Measurements from ENCODE around the gene TAL1. TPM values are rescaled to one million over a fixed set of nuclear protein-coding genes. Genes with fewer than 3 reads are reported as not detected.

Gene TAL1
- total RNA-seq, 6 donors from 2014 or later: 4.2 to 16.4 (median 10.8) TPM

DNA sequence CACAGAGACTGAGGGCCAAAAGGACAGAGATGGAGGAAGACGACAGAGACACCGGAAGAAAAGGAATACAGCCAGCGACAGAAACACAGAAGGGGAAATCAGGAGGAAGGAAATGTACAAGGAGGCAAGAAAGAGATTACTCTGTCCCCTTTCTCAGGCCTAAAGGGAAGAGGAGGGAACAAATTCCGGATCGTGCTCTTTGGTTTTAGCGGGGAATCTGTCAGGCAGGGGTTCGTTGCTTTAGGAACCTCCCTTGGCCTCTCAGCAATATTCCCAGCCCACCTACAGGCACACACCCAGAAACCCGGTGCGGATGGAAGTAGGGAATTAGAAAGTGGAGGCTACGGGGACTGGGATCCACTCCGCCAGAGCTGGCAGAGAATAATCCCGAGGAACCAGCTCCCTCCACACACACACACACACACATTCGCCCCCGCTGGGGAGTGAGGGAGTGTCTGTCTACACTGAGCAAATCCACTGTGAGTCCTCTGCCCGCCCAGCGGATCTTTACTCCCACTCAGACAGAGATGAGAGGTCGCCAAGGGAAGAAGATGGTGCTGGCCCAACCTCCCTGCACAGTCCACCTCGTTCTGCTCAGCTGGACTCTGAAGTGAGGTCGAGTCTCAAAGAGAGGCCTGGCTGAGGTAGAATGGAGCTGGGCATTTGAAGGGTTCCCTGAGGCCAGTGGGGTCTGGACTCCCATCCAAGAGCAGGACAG lies 5.7 kb downstream of the TAL1 start:
- peaks cover 28 to 51% (median 29%) of the 10 kb centered on the region in 4 donors for H3K4me1 ChIP-seq
- DNase-seq: no peak
- no peaks in the 10 kb centered on the region for H3K9me3 ChIP-seq
- peaks cover 0 to 16% (median 0%) of the 10 kb centered on the region in 4 donors for H3K36me3 ChIP-seq
- ATAC-seq (ENCODE audit: low FRiP score in 2 of 2): no peak
- peak overlapping the region in 3 of 4 donors; percentile 34 to 46 (median 44) for H3K4me3 ChIP-seq
- TF ChIP-seq, protein P1, sequence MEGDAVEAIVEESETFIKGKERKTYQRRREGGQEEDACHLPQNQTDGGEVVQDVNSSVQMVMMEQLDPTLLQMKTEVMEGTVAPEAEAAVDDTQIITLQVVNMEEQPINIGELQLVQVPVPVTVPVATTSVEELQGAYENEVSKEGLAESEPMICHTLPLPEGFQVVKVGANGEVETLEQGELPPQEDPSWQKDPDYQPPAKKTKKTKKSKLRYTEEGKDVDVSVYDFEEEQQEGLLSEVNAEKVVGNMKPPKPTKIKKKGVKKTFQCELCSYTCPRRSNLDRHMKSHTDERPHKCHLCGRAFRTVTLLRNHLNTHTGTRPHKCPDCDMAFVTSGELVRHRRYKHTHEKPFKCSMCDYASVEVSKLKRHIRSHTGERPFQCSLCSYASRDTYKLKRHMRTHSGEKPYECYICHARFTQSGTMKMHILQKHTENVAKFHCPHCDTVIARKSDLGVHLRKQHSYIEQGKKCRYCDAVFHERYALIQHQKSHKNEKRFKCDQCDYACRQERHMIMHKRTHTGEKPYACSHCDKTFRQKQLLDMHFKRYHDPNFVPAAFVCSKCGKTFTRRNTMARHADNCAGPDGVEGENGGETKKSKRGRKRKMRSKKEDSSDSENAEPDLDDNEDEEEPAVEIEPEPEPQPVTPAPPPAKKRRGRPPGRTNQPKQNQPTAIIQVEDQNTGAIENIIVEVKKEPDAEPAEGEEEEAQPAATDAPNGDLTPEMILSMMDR (IDR thresholded peaks at IDR 0.05): no peak
- TF ChIP-seq POLR2AphosphoS5 (IDR thresholded peaks at IDR 0.05) (no peak), EP300 (IDR thresholded peaks at IDR 0.05) (no peak)
- peaks cover 0 to 52% (median 32%) of the 10 kb centered on the region in 4 donors for H3K27me3 ChIP-seq
- H3K27ac ChIP-seq: peak overlapping the region; percentile 52 to 91 (median 72)
- 26 to 32% methylated on average over 19 of the region's 19 CpGs for WGBS, 2 donors

DNA sequence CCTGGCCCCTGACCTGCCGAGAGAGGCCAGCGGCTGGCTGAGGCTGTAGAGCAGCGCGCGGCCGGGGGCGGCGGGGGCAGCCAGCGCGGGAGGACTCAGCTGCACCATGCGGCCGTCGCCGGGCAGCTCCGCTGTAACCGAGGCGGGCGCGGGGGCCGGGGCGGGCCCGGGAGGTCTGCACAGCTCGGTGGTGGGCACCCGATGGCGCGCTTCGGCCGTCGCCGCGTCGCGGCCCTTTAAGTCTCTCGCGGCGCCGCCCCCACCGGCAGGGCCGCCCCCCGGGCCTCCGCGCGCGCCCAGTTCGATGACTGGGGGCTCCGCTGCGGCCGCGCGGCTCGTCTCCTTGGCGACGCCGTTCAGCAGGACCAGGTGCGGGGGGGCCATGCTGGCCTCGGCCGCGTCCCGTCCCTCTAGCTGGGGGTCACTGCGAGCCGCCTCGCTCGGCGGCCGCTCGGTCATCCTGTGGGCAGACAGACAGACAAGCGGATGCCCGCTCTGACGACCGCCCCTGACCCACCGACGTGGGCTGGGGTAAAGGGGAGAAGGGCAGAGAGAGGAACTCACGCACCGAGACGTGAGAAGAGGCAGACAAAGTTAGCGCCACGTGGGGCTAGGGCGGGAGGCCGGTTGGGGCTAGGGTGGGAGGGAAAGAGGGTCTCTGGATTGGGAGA lies 6.5 kb downstream of the TAL1 start:
- peaks cover 0 to 45% (median 28%) of the 10 kb centered on the region in 4 donors for H3K27me3 ChIP-seq
- H3K27ac ChIP-seq: peak overlapping the region; percentile 52 to 91 (median 72)
- 2% methylated on average over 11 to 23 of the region's 79 CpGs for WGBS, 2 donors
- DNase-seq (peak in 1 of 2 donors; percentile 89), ATAC-seq (ENCODE audit: low FRiP score in 2 of 2) (peak in 1 of 2 donors; percentile 32)
- no peaks in the 10 kb centered on the region for H3K9me3 ChIP-seq
- peak overlapping the region in 3 of 4 donors; percentile 34 to 46 (median 44) for H3K4me3 ChIP-seq
- peaks cover 0 to 19% (median 0%) of the 10 kb centered on the region in 4 donors for H3K36me3 ChIP-seq
- H3K4me1 ChIP-seq: peaks cover 21 to 43% (median 23%) of the 10 kb centered on the region in 4 donors
- TF ChIP-seq EP300 (IDR thresholded peaks at IDR 0.05) (no peak), POLR2A (IDR thresholded peaks at IDR 0.05) (no peak), POLR2AphosphoS5 (IDR thresholded peaks at IDR 0.05) (no peak)
- TF ChIP-seq, protein P1 (IDR thresholded peaks at IDR 0.05): peak in 1 of 6 experiments; percentile 19

GRCh38 chr1:47224676-47225399 lies 7.2 kb downstream of the TAL1 start:
- Histone ChIP-seq H3K9me3 (no peaks in the 10 kb centered on the region), H3K4me3 (peak overlapping the region in 3 of 4 donors; percentile 34 to 46 (median 44)), H3K27ac (peak overlapping the region; percentile 35 to 91 (median 68)), H3K36me3 (peaks cover 0 to 24% (median 0%) of the 10 kb centered on the region in 4 donors), H3K4me1 (peaks cover 20 to 38% (median 23%) of the 10 kb centered on the region in 4 donors), H3K27me3 (peaks cover 0 to 39% (median 25%) of the 10 kb centered on the region in 4 donors)
- WGBS, 2 donors: 6 to 20% methylated on average over 9 to 28 of the region's 30 CpGs
- TF ChIP-seq POLR2AphosphoS5 (IDR thresholded peaks at IDR 0.05): no peak
- no peak for TF ChIP-seq EP300 (IDR thresholded peaks at IDR 0.05)
- TF ChIP-seq, protein P1 (IDR thresholded peaks at IDR 0.05): no peak
- no peak for TF ChIP-seq POLR2A (IDR thresholded peaks at IDR 0.05)
- DNase-seq (no peak), ATAC-seq (ENCODE audit: low FRiP score in 2 of 2) (no peak)

DNA sequence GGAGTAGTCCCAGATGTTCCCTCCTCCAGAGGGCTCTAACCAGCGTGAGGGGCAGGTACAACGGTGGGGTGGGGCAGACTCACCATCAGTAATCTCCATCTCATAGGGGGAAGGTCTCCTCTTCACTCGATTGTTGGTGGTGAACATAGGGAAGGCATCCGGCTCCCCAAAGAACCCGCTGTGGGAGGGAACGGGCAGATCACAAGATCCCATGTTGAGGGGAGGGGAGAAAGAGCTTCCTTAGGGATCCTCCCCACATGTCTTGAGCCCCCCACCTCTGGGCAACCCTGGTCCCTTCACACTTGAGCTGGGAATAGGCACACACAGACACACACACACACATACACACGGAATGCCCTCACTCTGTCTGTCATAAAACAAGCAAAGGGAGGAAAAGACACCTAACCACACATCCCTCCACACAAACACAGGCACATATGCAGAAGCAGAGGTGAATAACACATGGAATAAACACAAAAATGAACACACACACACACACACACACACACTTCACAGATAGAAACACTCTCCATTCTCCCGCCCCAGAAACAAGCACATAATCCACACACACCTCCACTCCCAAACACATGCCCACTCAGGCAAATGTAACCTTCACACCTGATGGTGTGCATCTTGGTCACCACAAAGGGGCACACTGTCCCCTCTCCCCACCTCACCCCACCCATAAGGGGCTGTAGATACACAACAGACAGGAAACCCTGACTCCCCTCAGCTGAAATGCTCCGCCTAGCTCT lies 7.9 kb downstream of the TAL1 start:
- H3K27me3 ChIP-seq: peaks cover 0 to 32% (median 21%) of the 10 kb centered on the region in 4 donors
- TF ChIP-seq POLR2A (IDR thresholded peaks at IDR 0.05): no peak
- no peak for TF ChIP-seq POLR2AphosphoS5 (IDR thresholded peaks at IDR 0.05)
- TF ChIP-seq EP300 (IDR thresholded peaks at IDR 0.05): no peak
- TF ChIP-seq, protein P1 (IDR thresholded peaks at IDR 0.05): no peak
- H3K4me3 ChIP-seq: peak overlapping the region in 1 of 4 donors; percentile 44

More for the DNA sequence above, 7.9 kb downstream of the TAL1 start:
- ATAC-seq (ENCODE audit: low FRiP score in 2 of 2) (no peak), DNase-seq (no peak)
- Histone ChIP-seq H3K27ac (peak overlapping the region in 3 of 4 donors; percentile 35 to 91 (median 84)), H3K4me1 (peaks cover 16 to 31% (median 23%) of the 10 kb centered on the region in 4 donors), H3K9me3 (no peaks in the 10 kb centered on the region), H3K36me3 (peaks cover 0 to 30% (median 0%) of the 10 kb centered on the region in 4 donors)
- WGBS, 2 donors: 50 to 67% methylated on average over 5 to 9 of the region's 9 CpGs

All from upper lobe of left lung (tissue), 6 donors.